ENCODE data around the gene CDC45.
"Not testable (repeated sequence)": the region's sequence is repeated elsewhere in the genome, so short reads cannot be mapped to it uniquely, and the experiment has no call there.

CDC45 gene

DNA sequence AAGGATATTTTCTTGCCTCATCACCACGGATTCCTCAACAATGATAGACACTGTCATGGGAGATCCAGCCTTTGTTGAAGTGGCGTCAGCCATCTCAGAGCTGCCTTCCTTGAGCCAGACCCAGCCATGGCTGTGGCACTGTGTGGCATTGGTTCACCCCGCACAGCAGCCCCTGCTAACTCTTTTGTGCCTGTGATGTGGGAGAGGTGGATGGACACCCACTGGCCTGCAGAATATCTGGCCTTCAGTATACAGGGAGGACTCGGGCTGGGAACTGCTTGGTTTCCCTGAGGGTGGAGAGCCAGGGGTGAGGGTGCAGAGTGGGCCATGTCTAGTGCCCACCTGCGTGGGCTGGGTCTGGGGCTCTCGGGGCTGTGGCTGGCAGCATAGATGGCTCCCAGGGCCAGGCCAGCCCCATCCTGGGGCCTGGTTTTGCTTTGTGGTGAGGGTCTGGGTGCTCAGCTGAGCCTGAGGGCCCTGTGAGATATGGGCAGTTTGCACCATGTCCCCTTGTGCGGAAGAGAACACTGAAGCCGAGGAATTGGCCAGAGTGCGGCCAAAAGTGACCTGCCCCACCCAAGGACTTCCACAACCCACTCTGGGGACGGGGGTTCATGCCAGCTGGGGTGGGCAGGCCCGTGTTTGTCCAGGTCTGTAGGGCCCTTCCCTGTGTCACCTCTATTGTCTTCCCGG is 38.3 kb downstream of the CDC45 start:
- no peak for DNase-seq

DNA sequence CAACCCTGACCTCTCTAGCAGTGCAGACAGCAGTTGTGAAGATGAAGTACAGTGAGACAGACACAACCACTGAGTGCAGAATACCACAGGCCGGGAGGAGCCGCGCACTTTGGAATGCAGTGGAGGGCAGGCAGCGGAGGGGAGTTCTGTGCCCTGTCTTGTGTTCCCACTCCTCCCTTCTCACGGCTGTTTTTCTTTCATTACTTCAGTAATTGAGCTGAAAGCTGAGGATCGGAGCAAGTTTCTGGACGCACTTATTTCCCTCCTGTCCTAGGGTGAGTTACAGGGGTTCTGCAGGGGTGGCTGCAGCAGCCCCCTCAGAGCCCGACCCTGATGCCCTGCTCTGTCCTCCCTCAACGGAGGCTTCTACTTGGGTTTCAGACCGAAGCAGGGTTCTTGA is 38.9 kb downstream of the CDC45 start:
- DNase-seq: no peak

DNA sequence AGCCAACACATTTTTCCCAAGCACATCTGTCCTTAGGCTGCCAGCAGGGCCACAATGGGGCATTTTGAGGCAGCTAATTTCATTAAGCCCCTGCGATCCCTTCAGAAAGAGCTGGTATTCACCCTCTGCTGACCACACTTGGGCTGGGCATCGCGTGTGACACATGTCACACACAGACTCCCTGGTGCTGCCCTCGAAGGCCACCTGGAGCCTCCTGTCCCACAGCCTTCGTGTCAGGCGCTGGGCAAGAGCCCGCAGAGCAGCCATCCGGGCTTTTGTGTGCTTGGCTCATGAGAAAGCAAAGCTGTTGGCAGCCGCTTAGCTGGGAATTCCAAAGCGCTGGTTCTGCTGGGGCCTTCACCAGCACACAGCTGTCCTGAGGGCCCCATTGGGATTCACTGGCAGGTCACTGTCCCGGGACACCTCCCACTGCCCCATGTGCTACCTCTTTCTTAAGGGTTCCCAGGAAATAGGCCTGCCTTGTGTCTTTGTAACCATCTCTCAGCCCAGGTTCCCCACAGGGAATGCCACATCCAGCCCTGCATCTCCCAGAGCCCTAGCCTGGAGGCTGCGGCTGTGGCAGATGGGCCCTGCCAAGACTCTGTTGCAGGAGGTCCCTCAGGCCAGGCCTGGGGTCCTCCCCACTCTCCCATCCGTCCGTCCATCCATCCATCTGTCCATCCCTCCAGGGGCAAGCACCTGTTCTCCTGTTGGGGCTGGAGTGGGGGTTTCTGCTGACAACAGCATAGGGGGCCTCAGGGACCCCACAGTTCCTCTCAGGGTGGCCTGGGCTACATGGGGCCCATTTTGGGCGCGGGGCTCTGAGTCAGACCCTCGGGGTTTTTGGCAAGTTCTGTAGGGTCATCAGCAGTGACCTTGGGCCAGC is 39.6 kb downstream of the CDC45 start:
- DNase-seq: no peak

DNA sequence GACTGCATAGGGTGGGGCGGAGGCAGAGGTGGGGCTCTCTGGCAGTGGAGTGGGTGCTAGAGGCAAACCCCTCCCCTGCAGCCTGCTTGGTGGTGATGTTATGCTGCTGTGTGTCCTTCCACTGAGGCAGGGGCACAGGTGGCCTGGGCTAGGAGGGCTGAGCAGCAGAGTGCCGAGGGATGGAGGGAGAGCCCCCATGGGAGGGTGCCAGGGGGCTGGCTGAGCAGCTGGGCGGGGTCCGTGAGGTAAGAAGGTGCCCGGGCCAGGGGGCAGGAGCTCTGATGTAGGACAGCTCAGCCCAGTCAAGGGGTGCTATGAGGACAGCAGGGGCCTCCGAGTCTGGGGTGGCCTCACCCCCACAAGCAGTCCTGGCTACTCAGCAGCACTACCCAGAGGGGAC is 40.3 kb downstream of the CDC45 start:
- no peak for DNase-seq

DNA sequence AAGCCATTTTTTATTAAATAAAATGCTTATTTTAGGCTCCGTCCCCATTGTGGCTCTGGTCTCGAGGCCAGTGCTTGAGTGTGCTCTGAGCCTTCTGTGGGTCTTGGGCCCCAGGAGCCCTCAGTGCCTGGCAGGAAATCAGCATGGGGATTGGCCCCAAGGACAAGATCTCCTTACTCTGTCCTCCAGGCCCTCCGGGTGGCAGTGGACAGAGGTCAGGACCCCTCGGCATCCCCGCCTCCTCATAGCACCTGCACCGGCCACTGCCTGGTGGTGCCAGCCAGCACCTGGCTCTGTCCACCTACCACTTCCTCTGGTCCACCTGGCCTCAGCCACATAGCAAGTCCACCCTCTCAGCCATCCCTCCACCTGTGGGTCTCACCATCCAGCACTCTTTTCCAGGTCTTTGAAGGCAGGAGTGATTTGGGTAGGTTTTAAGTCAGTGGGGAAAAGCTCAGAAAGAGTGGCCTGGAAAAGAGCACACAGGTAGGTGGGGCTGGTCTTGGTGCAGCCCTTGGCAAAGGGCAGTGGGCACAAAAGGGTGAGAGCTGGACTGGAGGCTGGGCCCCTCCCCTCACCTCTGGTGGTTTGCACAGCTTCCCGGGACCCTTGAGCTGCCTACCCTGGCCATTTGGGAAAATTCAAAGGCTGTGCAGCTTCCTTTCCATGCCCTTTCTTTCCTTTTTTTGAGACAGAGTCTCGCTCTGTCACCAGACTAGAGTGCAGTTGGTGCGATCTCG is 41.0 kb downstream of the CDC45 start:
- no peak for DNase-seq

DNA sequence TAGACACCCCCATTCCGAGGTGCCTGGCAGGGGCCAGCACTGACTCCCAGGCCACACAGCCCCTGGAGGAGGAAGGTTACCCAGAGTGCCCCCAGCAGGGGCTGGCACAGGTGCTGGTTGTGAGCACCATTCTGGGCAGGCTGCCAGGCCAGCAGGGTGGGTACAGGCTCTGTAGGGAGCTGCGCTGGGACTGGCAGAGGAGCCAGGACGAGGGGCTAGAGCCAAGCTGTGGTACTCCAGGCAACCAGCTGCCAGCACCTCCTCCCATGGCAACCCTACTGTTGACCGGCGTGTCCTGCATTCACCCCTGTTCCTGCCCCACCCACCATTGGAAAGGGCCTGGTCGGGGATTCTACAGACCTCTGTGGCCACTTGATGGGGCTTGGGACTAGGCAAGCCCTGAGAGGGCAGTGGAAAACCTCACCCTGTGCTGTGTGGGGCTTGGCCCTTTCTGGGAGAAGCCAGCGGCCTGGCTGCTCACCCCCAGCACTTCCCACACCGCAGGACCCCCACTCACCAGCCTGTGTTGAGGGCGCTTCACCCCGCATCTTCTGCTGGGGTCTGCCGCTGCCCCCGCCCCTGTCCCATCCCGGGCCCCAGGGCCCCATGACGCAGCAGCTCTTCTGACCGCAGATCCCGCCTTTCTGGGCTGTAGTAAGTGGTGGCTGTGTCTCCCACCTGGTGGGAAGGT is 42.6 kb downstream of the CDC45 start:
- DNase-seq: no peak

DNA sequence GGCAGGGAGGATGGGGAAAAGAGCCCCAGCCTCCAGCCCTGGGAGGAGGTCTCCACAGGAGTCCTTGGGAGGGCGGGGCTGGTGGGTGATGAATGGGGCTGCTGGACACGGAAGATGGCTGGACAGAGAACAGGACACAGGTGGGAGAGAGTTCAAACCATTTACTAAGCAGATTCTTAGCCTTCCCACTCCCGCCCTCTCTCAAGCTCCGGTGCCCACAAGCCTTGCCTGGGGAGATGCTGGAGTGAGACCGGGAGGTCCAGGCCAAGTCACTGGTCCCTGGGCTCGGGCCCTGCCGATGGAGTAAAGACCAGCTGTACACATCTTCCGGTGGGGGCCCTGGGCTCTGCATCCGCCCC is 43.1 kb downstream of the CDC45 start:
- DNase-seq: no peak

DNA sequence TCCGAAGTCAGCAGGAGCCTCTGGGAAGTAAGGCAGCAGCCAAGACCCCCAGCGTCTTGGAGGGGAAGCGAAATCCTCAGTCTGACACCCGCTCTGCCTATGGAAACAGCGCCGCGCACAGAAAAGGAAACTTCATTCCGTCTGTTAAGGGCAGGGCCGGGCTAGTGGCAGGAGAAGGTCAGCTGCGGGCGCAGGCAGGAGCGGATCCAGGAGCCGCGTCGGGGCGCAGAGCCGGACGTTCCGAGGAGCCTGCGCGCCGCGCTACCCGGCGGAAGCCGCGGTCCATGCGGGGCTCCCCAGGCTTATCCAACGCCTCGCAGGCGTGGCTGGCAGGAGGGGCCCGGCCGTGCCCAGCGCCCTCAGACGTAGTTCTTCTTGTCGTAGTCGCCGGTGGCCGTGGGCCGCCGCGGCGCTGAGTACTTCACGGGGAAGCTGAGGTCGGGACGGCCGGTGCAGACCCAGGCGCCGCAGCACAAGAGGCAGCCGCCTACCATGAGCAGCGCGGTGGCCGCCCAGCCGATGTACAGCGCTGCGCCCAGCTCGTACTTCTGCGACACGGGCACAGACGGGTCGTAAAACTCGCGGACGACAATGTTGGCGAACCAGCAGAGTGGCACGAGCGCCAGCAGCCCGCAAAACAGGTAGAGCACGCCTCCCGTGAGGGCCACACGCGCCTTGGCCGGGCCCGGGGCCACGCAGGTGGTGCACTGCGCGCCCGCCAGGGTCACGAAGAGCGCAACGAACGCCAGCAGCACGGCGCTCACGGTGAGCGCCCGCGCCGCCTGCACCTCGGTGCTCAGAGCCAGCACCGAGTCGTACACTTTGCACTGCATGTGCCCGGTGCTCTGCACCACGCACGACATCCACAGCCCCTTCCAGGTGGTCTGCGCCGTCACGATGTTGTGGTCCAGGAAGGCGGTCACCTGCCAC is 43.8 kb downstream of the CDC45 start:
- no peak for DNase-seq

DNA sequence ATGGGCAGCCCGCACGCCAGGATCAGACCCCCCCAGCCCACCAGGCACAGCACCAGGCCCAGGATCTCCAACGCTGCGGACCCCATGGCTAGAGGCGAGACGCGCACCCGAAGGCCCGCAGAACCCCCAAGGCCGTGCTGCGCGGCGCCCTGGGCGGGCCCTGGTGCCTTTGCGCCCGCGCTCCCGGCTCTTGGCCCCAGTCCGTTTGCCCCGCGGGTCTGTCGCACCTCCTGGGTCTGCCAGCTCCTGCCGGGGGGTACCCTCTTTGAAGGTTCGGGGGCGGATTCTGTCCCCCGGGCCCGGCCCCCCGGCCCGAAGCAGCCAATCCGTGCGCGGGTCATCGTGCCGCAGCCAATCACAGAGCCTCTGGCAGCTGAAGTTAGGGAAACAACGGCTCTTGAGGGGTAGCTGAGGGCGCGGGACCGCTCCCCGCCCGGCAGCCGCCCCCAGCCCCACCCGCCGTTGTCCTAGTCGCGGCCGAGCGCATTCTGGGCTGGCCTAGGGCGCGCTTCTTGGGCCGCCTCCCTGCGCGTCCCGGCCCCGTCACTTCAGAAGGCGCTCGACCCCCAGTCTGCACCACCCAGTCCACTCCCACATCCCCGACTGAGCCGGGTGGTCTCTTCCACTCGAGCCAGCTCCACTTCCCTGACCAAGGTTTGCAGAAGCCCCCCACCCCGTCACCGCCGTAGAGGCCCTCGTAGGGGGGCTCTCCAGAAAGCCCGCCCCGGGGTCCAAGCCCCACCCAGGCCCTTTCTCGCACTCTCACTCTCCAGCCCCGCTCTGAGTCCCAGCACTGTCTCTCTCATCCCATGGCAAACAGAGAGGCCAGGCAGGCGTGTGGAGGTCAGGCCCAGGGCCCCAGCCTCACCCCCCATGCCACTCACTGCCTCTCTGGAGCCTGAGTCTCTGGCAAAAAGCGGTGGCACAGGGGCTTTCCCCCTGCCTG is 44.7 kb downstream of the CDC45 start, which contains the start of gene CLDN5:
Gene CLDN5 (minus strand): TSS at position 241 of the 946 bp plus-strand sequence. CDS start 155 bp downstream, at position 86.
- no peak for DNase-seq

DNA sequence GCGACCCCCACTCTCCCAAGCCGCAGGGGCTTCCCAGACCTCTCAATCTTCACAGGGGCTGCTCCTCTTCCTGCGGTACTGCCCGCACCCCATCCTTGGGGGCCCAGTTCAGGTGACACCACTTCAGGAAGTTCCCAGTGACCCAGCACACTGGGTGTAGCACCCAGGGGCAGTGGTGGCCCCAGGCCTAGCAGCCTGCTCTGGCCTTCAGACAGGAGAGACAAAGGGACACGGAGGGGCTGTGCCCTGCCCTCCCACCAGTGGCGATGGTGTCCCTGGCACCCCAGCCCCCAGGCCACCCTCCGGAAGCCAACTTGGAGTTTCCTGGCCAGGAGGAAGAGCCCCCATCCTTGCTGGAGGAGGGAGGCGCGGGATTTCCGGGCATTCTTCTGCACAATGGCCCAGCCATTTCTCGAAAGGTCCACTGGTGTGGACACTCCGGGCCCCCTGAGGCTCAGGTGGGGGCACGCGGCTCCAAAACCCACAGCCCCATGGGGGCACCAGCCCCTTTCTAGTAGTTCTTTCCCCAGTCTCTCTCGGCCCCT is 45.5 kb downstream of the CDC45 start:
- DNase-seq: no peak

DNA sequence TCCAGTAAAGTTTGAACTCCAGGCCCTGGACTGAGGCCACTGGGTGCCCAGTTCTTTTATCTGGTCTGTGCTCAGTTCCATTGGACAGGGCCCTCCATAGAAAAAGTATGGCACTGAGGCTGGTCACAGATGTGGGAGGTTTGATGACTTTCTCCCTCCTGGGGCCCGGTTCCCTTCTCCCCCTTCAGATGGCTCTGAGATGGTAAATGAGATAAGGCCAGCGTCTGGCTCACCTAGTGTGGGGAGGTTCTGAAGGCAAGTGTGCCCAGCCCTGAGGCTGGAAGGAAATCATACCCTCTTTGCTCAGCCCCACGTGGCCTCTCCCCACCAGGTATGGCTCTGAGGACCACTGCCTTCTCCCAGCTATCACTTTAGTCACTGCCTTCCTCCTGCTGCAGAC is 45.9 kb downstream of the CDC45 start:
- no peak for DNase-seq

DNA sequence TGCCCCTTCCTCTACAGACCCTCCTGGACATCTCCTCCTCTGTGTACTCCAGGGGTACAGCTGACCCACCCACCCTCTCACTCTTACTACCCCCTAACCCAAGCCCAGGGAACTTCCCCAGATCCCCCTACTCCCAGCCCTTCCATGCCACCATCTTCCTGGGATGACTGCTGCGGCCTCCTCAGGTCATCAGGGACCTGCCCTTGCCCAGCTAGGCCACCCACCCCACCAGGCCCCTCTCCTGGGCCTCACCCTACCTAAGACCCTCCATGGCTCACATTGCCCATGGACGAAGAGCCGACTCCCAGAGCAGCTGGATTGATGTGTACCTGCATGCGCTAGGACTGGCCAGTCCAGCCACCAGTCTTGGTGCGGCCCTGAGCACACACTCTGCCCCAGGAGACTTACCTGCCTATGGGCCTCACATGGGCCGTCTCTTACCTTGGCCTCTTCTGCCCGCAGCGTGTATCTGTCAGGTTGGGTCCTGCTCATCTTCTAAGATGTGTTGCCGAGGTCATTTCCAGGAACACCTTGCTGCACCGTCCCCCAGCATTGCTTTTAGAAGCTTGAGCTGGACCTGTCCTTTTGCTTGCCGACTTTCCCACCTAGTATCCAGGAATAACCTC is 46.5 kb downstream of the CDC45 start:
- no peak for DNase-seq

DNA sequence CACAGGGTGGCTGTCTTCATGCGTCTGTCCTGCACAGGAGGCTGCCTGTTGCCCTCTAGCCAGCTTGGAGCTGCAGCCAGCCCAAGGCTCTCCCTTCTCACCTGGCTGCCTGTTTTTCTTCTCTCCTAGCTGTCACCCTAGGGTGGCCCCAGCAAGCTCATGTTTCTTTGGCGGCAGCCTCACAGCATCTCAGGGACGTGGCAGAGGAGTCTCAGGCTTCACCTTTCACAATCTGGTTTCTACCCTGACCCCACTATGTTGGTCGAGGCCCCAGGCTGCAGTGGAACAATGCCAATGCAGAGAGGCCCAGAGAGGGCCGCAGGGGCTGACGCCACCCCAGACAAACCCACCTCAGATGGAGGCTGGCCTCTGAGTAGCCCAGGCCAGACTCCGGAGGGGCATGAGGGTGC is 47.0 kb downstream of the CDC45 start:
- DNase-seq: no peak

DNA sequence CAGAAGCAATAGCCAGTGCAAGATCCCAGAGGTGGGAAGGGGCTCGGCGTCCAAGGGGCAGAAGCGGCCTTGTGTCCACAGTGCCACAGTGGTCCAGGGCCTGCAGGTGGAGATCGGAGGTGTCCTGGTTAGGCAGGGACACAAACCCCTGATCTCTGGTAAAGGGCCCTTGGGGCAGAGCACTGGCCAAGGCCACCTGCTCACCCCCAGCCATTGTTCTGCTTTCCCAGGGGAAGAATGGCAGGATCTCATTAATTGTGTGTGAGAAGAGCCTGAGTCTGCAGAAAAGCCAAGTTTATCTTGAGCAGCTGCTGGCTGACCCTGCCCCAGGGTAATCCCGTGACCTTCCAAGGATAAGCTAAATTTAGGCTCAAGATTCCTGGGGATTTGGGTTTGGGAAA is 47.6 kb downstream of the CDC45 start:
- DNase-seq: no peak

DNA sequence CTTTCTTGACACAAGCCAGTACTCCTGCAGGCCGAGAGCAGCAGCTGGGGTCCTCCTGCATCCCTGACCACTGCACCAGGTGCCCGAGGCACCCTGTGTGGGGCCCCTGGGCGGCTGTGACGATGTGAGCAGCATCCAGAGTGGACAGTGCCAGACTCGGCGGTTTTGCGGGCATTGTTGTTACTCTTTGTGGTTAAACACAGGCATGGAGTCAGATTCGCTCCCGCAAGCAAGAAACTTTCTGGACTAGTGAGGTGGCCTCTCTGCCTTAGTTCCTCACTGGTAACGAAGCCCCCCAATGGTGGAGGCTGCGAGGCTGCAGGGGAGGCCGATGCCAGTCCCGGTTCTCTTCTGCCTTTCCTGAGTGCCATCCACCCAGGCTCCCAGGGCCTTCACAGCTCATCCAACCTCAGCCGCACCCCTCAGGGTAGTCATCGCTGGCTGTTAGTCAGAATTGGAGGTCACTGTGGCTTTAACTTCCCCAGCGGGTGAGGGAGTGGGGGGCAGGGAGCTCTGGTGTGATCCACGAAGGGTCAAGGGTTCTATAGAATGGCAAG is 48.2 kb downstream of the CDC45 start:
- DNase-seq: no peak

DNA sequence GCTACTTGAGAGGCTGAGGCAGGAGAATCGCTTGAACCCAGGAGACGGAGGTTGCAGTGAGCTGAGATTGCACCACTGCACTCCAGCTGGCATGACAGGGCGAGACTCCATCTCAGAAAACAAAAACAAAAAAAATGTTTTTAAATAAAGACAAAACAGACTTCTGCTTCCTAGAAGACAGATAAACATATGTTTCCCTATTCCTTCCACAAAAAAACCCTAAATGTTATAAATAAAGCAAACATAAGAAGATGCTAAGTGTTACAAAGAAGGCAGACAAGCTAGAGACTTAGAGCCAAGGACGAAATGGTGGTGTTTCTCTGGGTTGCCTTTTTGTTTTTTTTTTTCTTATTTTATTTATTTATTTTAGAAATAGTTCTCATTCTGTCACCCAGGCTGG is 50.1 kb downstream of the CDC45 start:
- DNase-seq: no peak

DNA sequence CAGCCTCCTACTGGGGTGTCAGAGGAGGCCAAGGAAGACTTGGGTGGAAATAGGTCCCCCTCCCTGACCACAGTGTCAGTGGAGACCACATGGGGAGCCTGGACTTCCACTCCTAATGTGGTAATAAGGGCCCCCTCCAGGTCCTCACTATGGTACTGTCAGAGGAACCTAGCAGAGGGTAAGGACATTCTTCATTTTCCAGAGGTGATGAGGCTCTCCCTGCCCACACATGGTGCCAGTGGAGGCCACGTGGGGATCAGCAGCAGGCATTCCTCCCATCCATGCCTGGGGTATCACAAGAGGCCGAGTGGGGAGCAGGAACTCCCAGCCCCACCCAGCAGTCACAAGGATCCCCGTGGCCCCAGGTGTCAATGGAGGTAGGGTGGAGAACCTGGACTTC is 51.0 kb downstream of the CDC45 start:
- DNase-seq: no peak

DNA sequence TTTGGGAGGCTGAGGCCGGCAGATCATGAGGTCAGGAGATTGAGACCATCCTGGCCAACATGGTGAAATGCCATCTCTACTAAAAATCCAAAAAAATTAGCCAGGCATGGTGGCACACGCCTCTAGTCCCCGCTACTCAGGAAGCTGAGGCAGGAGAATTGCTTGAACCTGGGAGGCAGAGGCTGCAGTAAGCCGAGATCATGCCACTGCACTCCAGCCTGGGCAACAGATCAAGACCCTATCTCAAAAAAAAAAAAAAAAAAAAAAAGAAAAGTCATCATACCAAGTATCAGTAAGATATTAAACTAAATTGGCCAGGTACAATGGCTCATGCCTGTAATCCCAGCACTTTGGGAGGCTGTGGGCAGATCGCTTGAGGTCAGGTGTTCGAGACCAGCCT is 51.6 kb downstream of the CDC45 start:
- not testable (repeated sequence) for DNase-seq

DNA sequence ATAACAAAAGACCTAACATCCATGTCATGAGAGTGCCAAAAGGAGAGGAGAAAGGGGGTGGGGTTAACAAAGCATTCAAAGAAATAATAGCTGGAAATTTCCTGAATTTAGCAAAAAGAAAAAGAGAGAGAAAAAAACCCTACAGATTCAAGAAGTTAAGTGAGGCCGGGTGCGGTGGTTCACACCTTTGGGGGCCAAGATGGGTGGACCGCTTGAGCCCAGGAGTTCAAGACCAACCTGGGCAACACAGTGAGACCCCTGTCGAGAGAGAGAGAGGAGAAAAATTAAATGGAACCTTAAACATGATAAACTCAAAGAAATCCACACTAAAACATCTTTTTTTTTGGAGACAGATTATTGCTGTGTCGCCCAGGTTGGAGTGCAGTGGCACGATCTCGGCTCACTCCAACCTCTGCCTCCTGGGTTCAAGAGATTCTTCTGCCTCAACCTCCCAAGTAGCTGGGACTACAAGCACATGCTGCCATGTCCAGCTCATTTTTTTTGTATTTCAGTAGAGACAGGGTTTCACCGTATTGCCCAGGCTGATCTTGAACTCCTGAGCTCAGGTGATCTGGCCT is 53.4 kb downstream of the CDC45 start:
- DNase-seq: no peak

All from activated CD4-positive, alpha-beta T cell treated with anti-CD3 and anti-CD28 coated beads, Interleukin-2, amount 50 U/mL, for 16 hours (primary cell).